Colonic mucosa (tissue), 4 donors: ENCODE data around the gene TNFSF15. TPM values are rescaled to one million over a fixed set of nuclear protein-coding genes. Genes with fewer than 3 reads are reported as not detected.

Source experiments
- DNase-seq: peaks from one replicate; pipeline ENCODE4 v3.0.0-alpha.2; 2020
- H3K27ac ChIP-seq: fragments of 200-600 bp; one replicate; pipeline ENCODE4 v1.8.0; 2021
- H3K27me3 ChIP-seq: fragments of 200-600 bp; one replicate; pipeline ENCODE4 v1.8.0; 2021
- H3K36me3 ChIP-seq: fragments of 200-600 bp; one replicate; pipeline ENCODE4 v1.8.0; 2021
- H3K4me1 ChIP-seq: fragments of 200-600 bp; one replicate; pipeline ENCODE4 v1.8.0; 2021; ENCODE audit warnings: mild to moderate bottlenecking
- H3K4me3 ChIP-seq: fragments of 200-600 bp; one replicate; pipeline ENCODE4 v1.8.0; 2021
- H3K9ac ChIP-seq, 2 donors: one replicate each; pipeline ENCODE4 v1.7.0; 2013; ENCODE audit warnings: control low read depth in 2 of 2, low read depth in 2 of 2, low read length in 2 of 2
- H3K9me3 ChIP-seq: fragments of 200-600 bp; one replicate; pipeline ENCODE4 v1.8.0; 2021
- intact Hi-C: fragments of 100-400 bp; cut with DNase I; formaldehyde crosslinking; loops from one replicate; pipeline ENCODE4 v1.14.1; 2022
- total RNA-seq, 2 donors: library from RNA; stranded (reverse); fragmentation: NEBNext Ultra II Directional in 1 of 2; extraction: Animal tissue kit (Norgen Biotek cat#: 25700) in 1 of 2; gene quantifications; one replicate each; pipeline ENCODE4 v1.2.1, GENCODE V29; 2021
- TF ChIP-seq, protein P1 (sequence below): fragments of 200-600 bp; IDR thresholded peaks from one replicate; pipeline ENCODE4 v1.8.0; 2022; ENCODE audit warnings: antibody characterized with exemption, mild to moderate bottlenecking
- donor health status: healthy.
- donor health status: DM: no; HTN: no; CAD: no.
- donor health status: DM: no; HTN: no; CAD: no.

The TNFSF15 gene
- total RNA-seq, 2 donors from 2014 or later: 0.84 to 2.9 TPM

DNA sequence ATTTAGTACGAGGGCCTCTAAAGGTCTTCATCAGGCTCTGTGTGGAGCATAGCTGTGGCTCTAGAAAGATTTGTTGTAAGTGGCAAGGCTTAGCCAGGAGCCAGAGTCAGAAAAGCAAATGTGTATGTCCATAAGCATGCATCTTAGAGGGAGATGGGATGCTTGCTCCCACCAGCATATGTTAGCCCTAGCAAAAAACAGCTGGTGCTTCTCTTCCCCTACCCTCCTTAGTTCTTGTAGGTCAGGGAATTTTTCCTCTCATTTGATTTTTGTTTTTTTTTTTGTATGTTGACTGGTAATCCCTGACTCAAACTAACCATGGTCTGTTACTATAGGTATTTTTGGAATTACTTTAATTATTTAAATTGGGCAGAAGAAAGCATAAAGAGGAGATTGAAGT is 7.7 kb downstream of the TNFSF15 start:
- no peaks in the 10 kb centered on the region for H3K36me3 ChIP-seq
- no peak for DNase-seq
- no peaks in the 10 kb centered on the region for H3K9me3 ChIP-seq
- H3K4me3 ChIP-seq: no peak overlapping the region
- no peaks in the 10 kb centered on the region for H3K4me1 ChIP-seq
- TF ChIP-seq, protein P1, sequence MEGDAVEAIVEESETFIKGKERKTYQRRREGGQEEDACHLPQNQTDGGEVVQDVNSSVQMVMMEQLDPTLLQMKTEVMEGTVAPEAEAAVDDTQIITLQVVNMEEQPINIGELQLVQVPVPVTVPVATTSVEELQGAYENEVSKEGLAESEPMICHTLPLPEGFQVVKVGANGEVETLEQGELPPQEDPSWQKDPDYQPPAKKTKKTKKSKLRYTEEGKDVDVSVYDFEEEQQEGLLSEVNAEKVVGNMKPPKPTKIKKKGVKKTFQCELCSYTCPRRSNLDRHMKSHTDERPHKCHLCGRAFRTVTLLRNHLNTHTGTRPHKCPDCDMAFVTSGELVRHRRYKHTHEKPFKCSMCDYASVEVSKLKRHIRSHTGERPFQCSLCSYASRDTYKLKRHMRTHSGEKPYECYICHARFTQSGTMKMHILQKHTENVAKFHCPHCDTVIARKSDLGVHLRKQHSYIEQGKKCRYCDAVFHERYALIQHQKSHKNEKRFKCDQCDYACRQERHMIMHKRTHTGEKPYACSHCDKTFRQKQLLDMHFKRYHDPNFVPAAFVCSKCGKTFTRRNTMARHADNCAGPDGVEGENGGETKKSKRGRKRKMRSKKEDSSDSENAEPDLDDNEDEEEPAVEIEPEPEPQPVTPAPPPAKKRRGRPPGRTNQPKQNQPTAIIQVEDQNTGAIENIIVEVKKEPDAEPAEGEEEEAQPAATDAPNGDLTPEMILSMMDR: no peak
- no peaks in the 10 kb centered on the region for H3K27me3 ChIP-seq
- no peak overlapping the region for H3K9ac ChIP-seq
- H3K27ac ChIP-seq: no peak overlapping the region
- intact Hi-C loops: no loop called here

DNA sequence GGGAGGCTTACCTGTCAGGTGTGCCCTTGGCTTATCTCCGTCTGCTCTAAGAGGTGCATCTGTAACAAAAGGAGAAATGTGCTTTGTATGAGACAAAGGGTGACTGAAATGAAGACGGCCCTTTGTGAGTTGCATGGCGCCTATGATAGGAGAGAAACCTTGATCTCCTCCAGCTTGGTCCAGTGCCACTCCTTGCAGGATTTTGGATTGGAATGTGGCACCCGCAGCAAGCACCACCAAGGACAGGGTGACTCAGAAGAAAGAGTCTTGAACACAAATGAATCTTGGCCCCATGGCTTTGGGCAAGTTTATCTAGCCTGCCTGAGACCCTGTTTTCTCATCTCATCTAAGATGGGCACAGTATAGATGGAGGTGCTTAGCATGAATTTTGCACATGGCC is 13.4 kb downstream of the TNFSF15 start:
- Histone ChIP-seq H3K27me3 (no peaks in the 10 kb centered on the region), H3K9ac (no peak overlapping the region), H3K27ac (no peak overlapping the region), H3K9me3 (no peaks in the 10 kb centered on the region), H3K4me3 (no peak overlapping the region), H3K4me1 (no peaks in the 10 kb centered on the region), H3K36me3 (no peaks in the 10 kb centered on the region)
- no peak for DNase-seq
- TF ChIP-seq, protein P1: no peak
- intact Hi-C loops: no loop called here

DNA sequence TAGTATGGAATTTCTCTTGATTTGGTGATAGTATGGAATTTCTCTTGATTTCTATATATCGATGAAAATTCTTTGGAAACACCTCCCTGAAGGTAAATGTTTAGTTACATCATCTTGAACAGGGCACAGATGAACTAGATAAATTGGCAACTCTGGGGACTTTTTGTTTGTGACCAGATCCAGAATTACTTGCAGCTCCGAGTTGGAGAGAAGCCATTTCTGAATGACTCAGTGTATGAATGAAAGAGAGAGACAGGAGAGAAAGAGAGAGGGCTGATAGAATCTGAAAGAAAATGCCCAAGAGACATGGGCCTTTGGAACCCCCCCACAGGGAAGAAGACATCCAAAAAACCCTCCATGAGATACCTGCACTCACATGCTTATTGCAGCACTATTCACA is 14.1 kb downstream of the TNFSF15 start:
- DNase-seq: no peak
- intact Hi-C loops: no loop called here
- TF ChIP-seq, protein P1: no peak

DNA sequence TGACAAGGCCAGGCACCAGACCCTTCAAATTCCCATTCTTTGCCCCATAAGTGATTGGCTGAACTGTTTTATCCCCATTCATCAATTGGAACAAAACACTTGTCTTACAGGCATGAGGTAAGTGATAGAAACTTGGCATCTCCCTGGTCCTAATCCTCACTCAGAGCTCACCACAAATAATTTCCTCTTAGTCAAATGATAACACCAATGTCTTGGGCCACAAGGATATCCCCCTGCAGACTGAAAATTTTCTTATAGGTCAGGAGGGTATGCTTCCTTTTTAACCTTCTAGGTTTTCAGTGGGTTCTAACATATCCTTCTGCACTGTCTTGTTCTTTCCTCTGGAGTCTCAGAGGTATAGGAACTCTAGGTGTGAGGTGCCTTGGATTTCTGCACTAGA is 14.5 kb downstream of the TNFSF15 start:
- DNase-seq: no peak
- intact Hi-C loops: no loop called here

More for the DNA sequence above, 14.1 kb downstream of the TNFSF15 start:
- no peak overlapping the region for H3K4me3 ChIP-seq
- H3K4me1 ChIP-seq: no peaks in the 10 kb centered on the region
- no peak overlapping the region for H3K9ac ChIP-seq
- no peaks in the 10 kb centered on the region for H3K36me3 ChIP-seq
- H3K27ac ChIP-seq: no peak overlapping the region
- no peaks in the 10 kb centered on the region for H3K9me3 ChIP-seq
- H3K27me3 ChIP-seq: no peaks in the 10 kb centered on the region

DNA sequence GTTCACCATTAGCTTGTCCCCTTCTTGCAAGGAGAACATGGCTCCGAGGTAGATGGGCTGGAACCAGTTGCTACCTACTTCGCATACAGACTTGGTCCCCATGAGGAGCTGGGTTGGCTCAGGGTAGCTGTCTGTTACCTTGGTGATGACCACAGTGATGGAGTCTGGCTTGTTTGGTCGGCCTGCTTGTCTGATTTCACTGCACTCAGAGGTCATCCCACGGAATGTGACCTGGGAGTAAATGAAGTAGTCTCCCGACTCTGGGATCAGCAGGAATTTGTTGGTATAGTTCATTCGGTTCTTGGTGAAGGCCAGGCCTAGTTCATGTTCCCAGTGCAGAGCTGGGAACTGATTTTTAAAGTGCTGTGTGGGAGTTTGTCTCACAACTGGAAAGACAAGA is 15.3 kb downstream of the TNFSF15 start:
- Histone ChIP-seq H3K4me3 (no peak overlapping the region), H3K36me3 (no peaks in the 10 kb centered on the region), H3K9me3 (no peaks in the 10 kb centered on the region), H3K27me3 (no peaks in the 10 kb centered on the region), H3K4me1 (no peaks in the 10 kb centered on the region), H3K27ac (no peak overlapping the region), H3K9ac (no peak overlapping the region)
- TF ChIP-seq, protein P1: no peak
- intact Hi-C loops: no loop called here
- DNase-seq: no peak

More for the DNA sequence above, 14.5 kb downstream of the TNFSF15 start:
- H3K9me3 ChIP-seq: no peaks in the 10 kb centered on the region
- no peak overlapping the region for H3K9ac ChIP-seq
- no peaks in the 10 kb centered on the region for H3K36me3 ChIP-seq
- no peak overlapping the region for H3K4me3 ChIP-seq
- H3K27me3 ChIP-seq: no peaks in the 10 kb centered on the region
- no peaks in the 10 kb centered on the region for H3K4me1 ChIP-seq
- no peak overlapping the region for H3K27ac ChIP-seq
- TF ChIP-seq, protein P1: no peak

DNA sequence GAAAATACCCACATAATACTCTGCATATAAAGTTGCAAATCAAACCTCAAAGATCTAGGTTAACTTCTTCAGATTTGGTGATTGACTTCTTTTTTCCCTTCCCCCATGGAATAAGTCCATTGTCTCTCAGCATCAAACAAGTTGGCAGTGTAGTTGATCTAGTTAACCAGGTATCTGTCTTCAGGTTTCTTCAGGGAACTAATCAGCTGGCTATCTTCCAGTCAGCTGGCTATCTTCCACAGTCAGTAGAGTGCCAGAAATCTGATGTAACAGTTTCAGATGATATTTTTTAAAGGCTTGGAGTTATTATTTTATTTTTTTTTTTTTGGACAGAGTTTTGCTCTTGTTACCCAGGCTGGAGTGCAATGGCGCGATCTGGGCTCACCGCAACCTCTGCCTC is 16.8 kb downstream of the TNFSF15 start:
- H3K27me3 ChIP-seq: no peaks in the 10 kb centered on the region
- H3K9ac ChIP-seq: no peak overlapping the region
- intact Hi-C loops: no loop called here
- H3K27ac ChIP-seq: no peak overlapping the region
- TF ChIP-seq, protein P1: no peak
- H3K9me3 ChIP-seq: no peaks in the 10 kb centered on the region
- DNase-seq: no peak
- H3K36me3 ChIP-seq: no peaks in the 10 kb centered on the region
- no peaks in the 10 kb centered on the region for H3K4me1 ChIP-seq
- H3K4me3 ChIP-seq: no peak overlapping the region
